Measurements from ENCODE around the gene GMDS. TPM values are rescaled to one million over a fixed set of nuclear protein-coding genes. Genes with fewer than 3 reads are reported as not detected.

The GMDS gene
- total RNA-seq, 2 experiments from 2014 or later: 36.6 to 42.8 TPM

DNA sequence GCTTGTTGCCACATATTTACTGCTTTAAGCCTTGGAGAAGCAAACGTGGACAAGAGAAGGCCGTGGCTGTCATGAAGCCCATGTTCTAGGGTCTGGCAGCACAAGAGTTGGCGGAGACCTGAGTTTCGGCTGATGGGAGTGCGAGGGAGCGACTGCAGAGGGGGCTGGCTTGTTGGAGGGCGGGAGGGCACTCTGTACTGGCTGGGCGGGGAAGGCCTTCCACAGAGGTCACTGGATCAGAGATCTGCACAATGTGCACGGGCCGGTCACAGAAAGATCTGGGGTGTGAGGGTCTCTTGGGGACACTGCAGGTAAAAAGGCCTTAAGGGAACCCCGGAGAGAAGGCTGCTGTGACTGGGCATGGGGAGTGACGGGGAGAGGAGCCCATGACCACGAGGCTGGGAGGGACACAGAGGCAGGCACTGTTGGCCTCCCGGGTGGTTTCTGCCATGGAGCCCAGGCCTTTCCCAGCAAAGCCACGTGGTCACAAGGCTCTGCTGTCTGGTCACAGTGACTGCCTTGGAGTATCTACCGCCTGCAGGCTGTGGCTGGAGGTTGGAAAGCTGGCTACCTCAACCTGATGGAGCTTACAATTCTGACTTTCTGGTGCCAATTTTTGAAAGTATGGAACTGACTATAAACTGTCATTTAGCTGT is 611.9 kb downstream of the GMDS start:
- DNase-seq (no peak), ATAC-seq (no peak)
- Mint-ChIP-seq H3K9me3 (no peaks in the 10 kb centered on the region), H3K27ac (no peak overlapping the region), H3K36me3 (ENCODE audit: low read depth) (peaks cover 1% of the 10 kb centered on the region), H3K4me1 (ENCODE audit: low read depth) (no peaks in the 10 kb centered on the region), H3K4me3 (no peak overlapping the region), H3K27me3 (peaks cover 11% of the 10 kb centered on the region)
- intact Hi-C loops (cut with micrococcal nuclease): no loop called here
- TF ChIP-seq, protein P1, sequence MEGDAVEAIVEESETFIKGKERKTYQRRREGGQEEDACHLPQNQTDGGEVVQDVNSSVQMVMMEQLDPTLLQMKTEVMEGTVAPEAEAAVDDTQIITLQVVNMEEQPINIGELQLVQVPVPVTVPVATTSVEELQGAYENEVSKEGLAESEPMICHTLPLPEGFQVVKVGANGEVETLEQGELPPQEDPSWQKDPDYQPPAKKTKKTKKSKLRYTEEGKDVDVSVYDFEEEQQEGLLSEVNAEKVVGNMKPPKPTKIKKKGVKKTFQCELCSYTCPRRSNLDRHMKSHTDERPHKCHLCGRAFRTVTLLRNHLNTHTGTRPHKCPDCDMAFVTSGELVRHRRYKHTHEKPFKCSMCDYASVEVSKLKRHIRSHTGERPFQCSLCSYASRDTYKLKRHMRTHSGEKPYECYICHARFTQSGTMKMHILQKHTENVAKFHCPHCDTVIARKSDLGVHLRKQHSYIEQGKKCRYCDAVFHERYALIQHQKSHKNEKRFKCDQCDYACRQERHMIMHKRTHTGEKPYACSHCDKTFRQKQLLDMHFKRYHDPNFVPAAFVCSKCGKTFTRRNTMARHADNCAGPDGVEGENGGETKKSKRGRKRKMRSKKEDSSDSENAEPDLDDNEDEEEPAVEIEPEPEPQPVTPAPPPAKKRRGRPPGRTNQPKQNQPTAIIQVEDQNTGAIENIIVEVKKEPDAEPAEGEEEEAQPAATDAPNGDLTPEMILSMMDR (IDR thresholded peaks at IDR 0.05): no peak
- POLR2A ChIA-PET: no interaction called here
- CTCF ChIA-PET: no interaction called here

DNA sequence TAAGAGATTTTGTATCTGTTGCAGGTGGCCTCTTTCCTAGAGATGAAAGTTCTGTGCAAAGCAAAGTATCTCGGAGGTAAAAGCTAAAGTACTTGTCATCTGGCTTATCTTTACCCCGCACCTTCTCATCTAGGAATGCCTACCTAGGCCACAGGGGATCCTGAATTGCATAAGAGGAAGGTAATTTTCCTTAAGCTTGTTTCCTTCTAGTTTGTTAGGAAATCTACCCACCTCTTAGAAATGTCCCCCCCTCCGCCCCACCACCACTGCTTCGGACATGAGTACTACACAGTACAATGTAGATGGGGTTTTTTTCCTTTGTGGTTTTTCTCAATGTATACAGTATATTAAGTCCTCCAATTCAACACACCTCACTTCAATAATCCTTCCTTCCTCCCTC is 614.2 kb downstream of the GMDS start:
- CTCF ChIA-PET: no interaction called here
- no peaks in the 10 kb centered on the region for H3K4me1 Mint-ChIP-seq (ENCODE audit: low read depth)
- ATAC-seq (no peak), DNase-seq (no peak)
- peaks cover 1% of the 10 kb centered on the region for H3K36me3 Mint-ChIP-seq (ENCODE audit: low read depth)
- intact Hi-C loops (cut with micrococcal nuclease): no loop called here
- H3K9me3 Mint-ChIP-seq: no peaks in the 10 kb centered on the region
- peaks cover 31% of the 10 kb centered on the region for H3K27me3 Mint-ChIP-seq
- TF ChIP-seq, protein P1 (IDR thresholded peaks at IDR 0.05): no peak
- H3K27ac Mint-ChIP-seq: no peak overlapping the region
- H3K4me3 Mint-ChIP-seq: no peak overlapping the region
- POLR2A ChIA-PET: no interaction called here

DNA sequence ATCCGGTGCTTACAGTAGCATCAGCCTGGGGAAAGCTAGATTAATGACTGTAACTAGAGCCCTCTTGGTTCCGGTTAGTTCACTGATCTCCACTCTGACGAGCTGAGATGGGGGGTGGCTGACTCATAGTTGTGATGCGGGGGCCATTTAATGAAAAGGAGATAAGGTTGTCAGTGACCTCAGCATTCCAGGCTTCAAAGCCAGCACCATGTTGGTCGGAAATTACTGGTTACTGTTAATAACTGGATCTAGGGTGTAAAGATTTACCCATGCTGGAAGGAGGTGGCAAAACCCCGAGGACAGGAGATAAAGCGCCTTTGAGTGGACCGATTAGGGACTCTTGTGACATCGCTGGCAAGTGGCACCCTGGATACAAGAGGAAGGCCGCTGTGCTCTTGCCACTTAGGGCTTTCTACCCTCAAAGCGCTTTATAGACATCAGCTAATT is 614.6 kb downstream of the GMDS start:
- Mint-ChIP-seq H3K27me3 (peaks cover 36% of the 10 kb centered on the region), H3K4me1 (ENCODE audit: low read depth) (peaks cover 3% of the 10 kb centered on the region), H3K9me3 (no peaks in the 10 kb centered on the region), H3K36me3 (ENCODE audit: low read depth) (peaks cover under 1% of the 10 kb centered on the region), H3K27ac (no peak overlapping the region), H3K4me3 (no peak overlapping the region)
- ChIA-PET CTCF (interaction anchor here (2.6 kb wide), 1 partner anchor 34 kb away, joined by 7 read pairs; no protein-coding TSS in a partner anchor), POLR2A (no interaction called here)
- intact Hi-C loops (cut with micrococcal nuclease): no loop called here
- DNase-seq (no peak), ATAC-seq (no peak)
- TF ChIP-seq, protein P1 (IDR thresholded peaks at IDR 0.05): no peak

DNA sequence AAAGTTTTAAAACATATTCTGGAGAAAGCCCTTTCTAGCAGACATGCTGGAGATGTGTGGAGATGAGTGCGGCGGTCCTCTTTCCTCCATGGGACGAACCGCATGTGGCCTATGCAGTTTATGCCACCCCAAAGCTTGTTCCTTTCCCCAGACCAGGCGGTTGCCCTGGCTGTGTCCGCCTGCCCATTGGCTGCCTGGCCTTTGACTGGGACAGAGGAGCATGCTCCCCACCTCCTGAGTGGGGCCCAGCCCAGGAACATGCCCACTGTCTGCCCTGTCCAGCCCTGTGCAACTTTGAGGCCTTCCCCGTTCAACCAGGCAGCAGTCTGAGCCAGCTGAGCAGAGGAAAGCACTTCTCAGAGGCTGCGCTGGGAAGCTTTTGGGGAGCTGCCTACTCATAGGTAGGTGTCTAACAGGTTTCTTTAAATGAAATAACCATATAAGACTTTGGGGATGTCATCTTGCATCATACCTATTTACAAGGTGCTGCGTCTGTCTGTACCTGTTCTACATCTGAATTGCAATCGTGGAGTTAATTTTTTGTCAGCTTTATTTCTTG is 615.1 kb downstream of the GMDS start:
- no peak for DNase-seq
- peaks cover 41% of the 10 kb centered on the region for H3K27me3 Mint-ChIP-seq
- ChIA-PET POLR2A (no interaction called here), CTCF (interaction anchor here (1.2 to 2.6 kb wide), 2 partner anchors 25 to 34 kb away, joined by 3 to 7 read pairs; no protein-coding TSS in a partner anchor)
- no peak overlapping the region for H3K27ac Mint-ChIP-seq
- ATAC-seq: no peak
- H3K4me3 Mint-ChIP-seq: no peak overlapping the region
- intact Hi-C loops (cut with micrococcal nuclease): no loop called here
- H3K36me3 Mint-ChIP-seq (ENCODE audit: low read depth): no peaks in the 10 kb centered on the region
- peaks cover 6% of the 10 kb centered on the region for H3K4me1 Mint-ChIP-seq (ENCODE audit: low read depth)
- no peaks in the 10 kb centered on the region for H3K9me3 Mint-ChIP-seq
- TF ChIP-seq, protein P1 (IDR thresholded peaks at IDR 0.05): no peak

DNA sequence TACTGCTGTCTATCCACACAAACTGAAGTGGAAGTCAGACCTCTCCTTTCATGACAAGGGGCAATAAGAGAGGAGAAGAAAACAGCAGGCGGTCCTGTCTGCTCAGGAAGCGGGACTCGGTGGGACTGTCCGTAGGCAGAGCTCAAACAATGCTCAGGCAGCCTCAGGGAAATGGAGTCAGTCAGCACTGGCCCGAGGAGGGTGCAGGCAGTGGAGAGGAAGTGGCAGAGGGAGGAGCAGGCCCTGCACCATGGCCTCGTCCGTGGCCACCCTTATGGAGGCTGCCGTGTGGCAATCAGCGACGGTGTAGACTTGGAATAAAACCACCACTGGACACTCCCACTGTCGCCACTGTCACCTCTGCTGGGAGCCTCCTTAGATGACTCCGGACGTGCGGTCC is 616.1 kb downstream of the GMDS start:
- ChIA-PET CTCF (interaction anchor here (1.2 to 2.6 kb wide), 2 partner anchors 24 to 33 kb away, joined by 3 to 7 read pairs; no protein-coding TSS in a partner anchor), POLR2A (no interaction called here)
- H3K9me3 Mint-ChIP-seq: no peaks in the 10 kb centered on the region
- H3K4me3 Mint-ChIP-seq: no peak overlapping the region
- peaks cover 44% of the 10 kb centered on the region for H3K27me3 Mint-ChIP-seq
- no peaks in the 10 kb centered on the region for H3K36me3 Mint-ChIP-seq (ENCODE audit: low read depth)
- H3K4me1 Mint-ChIP-seq (ENCODE audit: low read depth): peaks cover 9% of the 10 kb centered on the region
- TF ChIP-seq, protein P1 (IDR thresholded peaks at IDR 0.05): no peak
- DNase-seq: no peak
- ATAC-seq: no peak
- intact Hi-C loops (cut with micrococcal nuclease): no loop called here
- no peak overlapping the region for H3K27ac Mint-ChIP-seq
